ENCODE results near the gene HSPG2. TPM values are rescaled to one million over a fixed set of nuclear protein-coding genes. Genes with fewer than 3 reads are reported as not detected.

HSPG2 gene
- total and polyA plus RNA-seq, 2 of the 8 experiments (the other 6 are each of a cell fraction or from before 2014, with no cell fraction given): 17.8 to 111 TPM

GRCh38 chr1:21942464-21942863 is 5.4 kb upstream of the HSPG2 start:
- Histone ChIP-seq H4K5ac (ENCODE audit: insufficient read length, low read depth, low read length) (no peak overlapping the region), H2BK15ac (ENCODE audit: low read length) (no peak overlapping the region; the same call in 1 of the 2 replicates), H3K9ac (replicated peaks in 1 of 4; ENCODE audit: extremely low read depth in 1 of 4, low read depth in 3 of 4, low read length in 3 of 4) (no peak overlapping the region), H3K4ac (replicated peaks; ENCODE audit: insufficient read length, low read depth, low read length) (no peak overlapping the region), H2BK20ac (ENCODE audit: low read length) (peak overlapping the region; percentile 92), H4K8ac (ENCODE audit: extremely low read depth, insufficient read depth, low read length) (no peak overlapping the region), H4K20me1 (replicated peaks in 1 of 2; ENCODE audit: control insufficient read depth in 1 of 2, insufficient read depth in 2 of 2, low read length in 2 of 2) (no peaks in the 10 kb centered on the region), H3K9me3 (ENCODE audit: insufficient read depth in 2 of 2, low read depth in 1 of 2, low read length in 1 of 2) (no peaks in the 10 kb centered on the region), H3K79me2 (ENCODE audit: control insufficient read depth in 1 of 2, insufficient read depth in 2 of 2, low read length in 2 of 2) (no peaks in the 10 kb centered on the region), H3K4me2 (ENCODE audit: insufficient read depth in 1 of 2, low read depth in 2 of 2, low read length in 2 of 2) (no peak overlapping the region), H3K18ac (ENCODE audit: extremely low read depth, low read length) (peak overlapping the region; percentile 28; the same call in 1 of the 2 replicates), H2AK5ac (ENCODE audit: low read depth, low read length) (no peak overlapping the region), H4K91ac (replicated peaks; ENCODE audit: insufficient read length, low read length) (no peak overlapping the region), H2AFZ (ENCODE audit: low read length) (no peak overlapping the region), H2BK5ac (ENCODE audit: low read depth, low read length) (0 out of 2 replicates have a peak overlapping the region, but pooled peaks have one; percentile 23), H3K56ac (replicated peaks; ENCODE audit: insufficient read length, low read depth, low read length) (no peak overlapping the region), H2BK120ac (replicated peaks; ENCODE audit: low read depth, low read length) (no peak overlapping the region), H3K23ac (ENCODE audit: insufficient read length) (no peak overlapping the region), H3K27me3 (replicated peaks in 1 of 4; ENCODE audit: control insufficient read depth in 3 of 4, extremely low read depth in 1 of 4, insufficient read depth in 3 of 4, low read length in 3 of 4) (peaks cover 0 to 2% (median 0%) of the 10 kb centered on the region in 4 experiments; a peak in 3 of 7 replicates), H3K14ac (ENCODE audit: insufficient read length) (no peak overlapping the region), H3K4me3 (ENCODE audit: extremely low read depth in 1 of 4, insufficient read depth in 2 of 4, low read depth in 3 of 4, low read length in 4 of 4) (no peak overlapping the region), H3K27ac (ENCODE audit: low read depth, low read length) (no peak overlapping the region), H3K23me2 (ENCODE audit: low read depth, low read length) (peaks cover 4% of the 10 kb centered on the region; the same call in 1 of the 2 replicates), H3K36me3 (ENCODE audit: control insufficient read depth in 2 of 4, insufficient read depth in 4 of 4, low read length in 3 of 4) (no peaks in the 10 kb centered on the region), H3K79me1 (ENCODE audit: low read depth, low read length) (no peaks in the 10 kb centered on the region), H3K4me1 (replicated peaks in 1 of 4; ENCODE audit: control insufficient read depth in 3 of 4, insufficient read depth in 4 of 4, low read length in 3 of 4) (peaks cover 5 to 27% (median 14%) of the 10 kb centered on the region in 4 experiments), H2BK12ac (ENCODE audit: low read depth, low read length) (peak overlapping the region; percentile 84; the same call in 1 of the 2 replicates)
- 78% methylated on average over 10 of the region's 10 CpGs; no CpG with 5 or more reads in 1 of the 2 experiments for WGBS, 2 experiments (ENCODE audit: extremely low coverage in 1 of 2, insufficient coverage in 1 of 2, insufficient read length in 1 of 2, insufficient replicate concordance in 2 of 2, low coverage in 1 of 2, low lambda C conversion rate in 2 of 2, missing lambda C conversion rate in 1 of 2)
- no peak for DNase-seq (ENCODE audit: low read depth in 1 of 2, low spot score in 2 of 2)
- TF ChIP-seq BRCA1 (IDR thresholded peaks at IDR 0.05; ENCODE audit: low read depth, low read length): no peak
- no peak for TF ChIP-seq EZH2 (IDR thresholded peaks at IDR 0.05; ENCODE audit: low read depth, low read length, severe bottlenecking)
- peak; percentile 73 for TF ChIP-seq TEAD4 (IDR thresholded peaks at IDR 0.05; ENCODE audit: low read depth, low read length)
- POLR2A ChIA-PET (ENCODE audit: partially characterized antibody): interaction anchor here (0.7 to 4.7 kb wide), 5 partner anchors 9 to 268 kb away, joined by 3 to 36 read pairs (median 24); no protein-coding TSS in a partner anchor
- no peak for FAIRE-seq
- CTCF ChIA-PET (ENCODE audit: partially characterized antibody): interaction anchor here (1.0 to 1.3 kb wide), 4 partner anchors 21 to 129 kb away, joined by 3 to 5 read pairs (median 4); no protein-coding TSS in a partner anchor
